Stimulated activated CD4-positive, alpha-beta T cell treated with anti-CD3 and anti-CD28 coated beads, Interleukin-12 subunit alpha, Interleukin-12 subunit beta, amount 100 ng/mL, for 48 hours (primary cell): ENCODE data around the gene MEGF10.

Experiments used
- DNase-seq, 3 donors: peaks; one replicate each; pipeline ENCODE4 v3.0.0-alpha.2; 2020; ENCODE audit warnings: low read depth in 2 of 3, low spot score in 1 of 3

Gene MEGF10

GRCh38 chr5:127324756-127325155, 34.2 kb downstream of the MEGF10 start:
- DNase-seq, result no peak

GRCh38 chr5:127326431-127326830, 35.8 kb downstream of the MEGF10 start:
- DNase-seq, result no peak

- DNase-seq, result no peak
Observed at GRCh38 chr5:127326976-127327755, 36.6 kb downstream of the MEGF10 start.

GRCh38 chr5:127330116-127330515, 39.5 kb downstream of the MEGF10 start:
- no peak for DNase-seq

GRCh38 chr5:127331890-127332649, 41.5 kb downstream of the MEGF10 start:
- DNase-seq, result no peak

GRCh38 chr5:127333483-127333882, 42.9 kb downstream of the MEGF10 start:
- no peak for DNase-seq

- no peak for DNase-seq
Observed at GRCh38 chr5:127335381-127335780, 44.8 kb downstream of the MEGF10 start.

GRCh38 chr5:127337876-127338275, 47.3 kb downstream of the MEGF10 start:
- no peak for DNase-seq

- no peak for DNase-seq
Observed at GRCh38 chr5:127338501-127338900, 47.9 kb downstream of the MEGF10 start.

- DNase-seq, result no peak
Observed at GRCh38 chr5:127340606-127341005, 50.0 kb downstream of the MEGF10 start.

- no peak for DNase-seq
Observed at GRCh38 chr5:127342364-127342763, 51.8 kb downstream of the MEGF10 start.

GRCh38 chr5:127343313-127343712, 52.7 kb downstream of the MEGF10 start:
- DNase-seq, result no peak

GRCh38 chr5:127343866-127344265, 53.3 kb downstream of the MEGF10 start:
- DNase-seq, result no peak

- DNase-seq, result no peak
Observed at GRCh38 chr5:127344931-127345330, 54.3 kb downstream of the MEGF10 start.

- no peak for DNase-seq
Observed at GRCh38 chr5:127351418-127351817, 60.8 kb downstream of the MEGF10 start.

- DNase-seq, result no peak
Observed at GRCh38 chr5:127352068-127352467, 61.5 kb downstream of the MEGF10 start.

GRCh38 chr5:127353327-127353726, 62.7 kb downstream of the MEGF10 start:
- no peak for DNase-seq

- no peak for DNase-seq
Observed at GRCh38 chr5:127353796-127354195, 63.2 kb downstream of the MEGF10 start.

- DNase-seq, result no peak
Observed at GRCh38 chr5:127355337-127355736, 64.7 kb downstream of the MEGF10 start.

- DNase-seq, result no peak
Observed at GRCh38 chr5:127358284-127358683, 67.7 kb downstream of the MEGF10 start.

- no peak for DNase-seq
Observed at GRCh38 chr5:127358740-127359139, 68.1 kb downstream of the MEGF10 start.

GRCh38 chr5:127359502-127359901, 68.9 kb downstream of the MEGF10 start:
- no peak for DNase-seq

- no peak for DNase-seq
Observed at GRCh38 chr5:127363403-127363802, 72.8 kb downstream of the MEGF10 start.
